ENCODE results near the gene PLCB4.

The PLCB4 gene

DNA sequence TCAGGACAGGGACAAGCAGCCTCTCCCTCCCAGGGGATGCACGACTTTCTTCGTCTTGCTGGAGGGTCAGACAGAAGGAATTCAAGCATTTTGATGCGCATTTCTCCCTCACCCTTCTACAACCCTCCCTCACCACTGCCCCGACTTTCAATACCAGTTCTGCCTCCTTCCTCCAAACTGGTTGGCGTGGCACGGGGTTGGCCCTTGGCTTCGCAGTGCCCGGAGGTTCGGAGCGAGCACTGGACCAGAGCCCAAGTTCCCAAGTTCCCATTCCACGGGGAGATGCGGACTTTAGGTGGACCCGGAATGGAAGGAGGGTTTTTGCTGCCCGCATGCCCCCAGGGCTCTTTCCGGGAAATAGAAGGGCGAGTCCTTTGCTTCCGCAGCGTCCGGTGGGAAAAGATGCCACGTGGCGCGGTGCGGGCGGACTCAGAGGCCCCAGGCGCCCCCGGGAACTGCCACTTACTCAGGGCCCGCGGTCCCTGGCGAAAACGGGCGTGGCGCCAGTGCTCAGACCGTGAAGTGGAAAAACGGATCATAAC is 437.5 kb downstream of the PLCB4 start:
- peak; percentile 76 to 86 (median 79) for DNase-seq

DNA sequence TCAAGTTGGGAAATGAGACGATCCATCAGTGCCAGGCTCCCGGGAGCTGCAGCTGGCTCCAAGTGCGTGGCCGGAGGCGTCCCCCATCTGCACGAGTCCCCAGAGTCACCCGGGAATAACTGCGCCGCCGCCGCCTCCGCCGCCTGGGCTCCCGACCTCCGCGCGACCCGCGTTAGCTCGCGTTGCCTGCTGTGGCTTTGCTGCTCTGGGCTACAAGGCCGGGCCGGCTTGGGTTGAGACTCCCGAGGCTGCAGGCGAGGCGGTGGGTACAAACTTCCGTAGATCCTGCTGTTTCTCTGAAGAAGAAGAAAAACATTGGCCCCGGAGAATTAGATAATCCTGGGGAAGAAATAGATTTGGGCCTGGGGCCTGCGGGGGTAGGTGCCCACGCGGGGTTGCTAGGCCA is 438.1 kb downstream of the PLCB4 start:
- DNase-seq: peak in 1 of 3 donors; percentile 47

DNA sequence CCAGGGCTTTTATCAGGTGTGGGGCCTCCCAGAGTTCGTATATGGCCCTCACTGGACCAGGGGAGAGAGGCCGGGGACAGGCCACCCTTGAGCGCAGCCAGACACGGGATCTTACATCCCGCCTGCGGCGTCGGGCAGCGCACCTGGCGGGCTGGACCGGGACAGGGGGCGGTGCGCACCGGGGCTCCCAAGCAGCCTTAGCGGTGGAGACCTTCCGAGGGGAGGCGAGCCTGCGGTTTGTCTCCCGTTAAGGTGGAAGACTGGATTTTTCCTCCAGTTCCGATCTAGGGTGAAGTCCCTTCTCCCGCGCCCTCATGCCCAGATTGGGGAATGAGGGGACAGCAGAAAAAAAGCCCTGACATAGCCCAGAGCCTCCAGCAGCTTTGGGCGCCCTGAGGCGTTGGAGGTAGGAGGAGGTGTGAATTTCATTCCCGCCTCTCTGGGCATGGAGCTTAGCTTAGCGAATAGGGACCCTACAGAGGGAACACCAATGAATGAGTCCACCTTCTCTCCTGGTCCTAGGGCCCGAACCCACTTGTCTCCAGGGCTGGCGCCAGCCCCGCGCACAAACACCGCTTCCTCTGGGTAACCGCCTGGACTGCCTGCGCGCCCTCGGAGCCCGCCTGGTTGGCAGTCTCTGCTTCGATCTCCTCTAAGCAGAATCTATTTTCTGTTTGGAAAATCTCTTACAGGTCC is 438.8 kb downstream of the PLCB4 start:
- peak in 1 of 3 donors; percentile 25 for DNase-seq

DNA sequence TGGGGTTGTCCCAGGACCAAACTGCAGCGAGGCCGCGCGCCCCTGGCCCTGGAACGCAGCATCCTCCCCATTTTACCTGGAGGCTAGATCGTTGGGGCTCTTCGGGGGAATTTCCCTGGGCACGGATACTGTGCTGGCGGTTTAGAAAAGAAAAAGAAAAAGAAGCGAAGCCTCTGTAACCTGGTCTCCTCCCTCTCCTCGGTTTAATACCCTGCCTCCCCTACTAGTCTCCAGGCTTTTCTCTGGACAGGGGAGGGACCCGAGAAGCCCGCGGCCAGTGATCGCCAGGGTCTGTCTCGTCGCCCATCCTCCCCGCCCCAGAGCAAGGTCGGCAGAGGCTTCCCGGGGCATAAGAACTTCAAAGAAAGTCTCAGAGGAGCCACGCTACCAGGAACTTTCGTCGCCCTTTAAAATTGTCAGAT is 439.4 kb downstream of the PLCB4 start:
- DNase-seq: no peak

DNA sequence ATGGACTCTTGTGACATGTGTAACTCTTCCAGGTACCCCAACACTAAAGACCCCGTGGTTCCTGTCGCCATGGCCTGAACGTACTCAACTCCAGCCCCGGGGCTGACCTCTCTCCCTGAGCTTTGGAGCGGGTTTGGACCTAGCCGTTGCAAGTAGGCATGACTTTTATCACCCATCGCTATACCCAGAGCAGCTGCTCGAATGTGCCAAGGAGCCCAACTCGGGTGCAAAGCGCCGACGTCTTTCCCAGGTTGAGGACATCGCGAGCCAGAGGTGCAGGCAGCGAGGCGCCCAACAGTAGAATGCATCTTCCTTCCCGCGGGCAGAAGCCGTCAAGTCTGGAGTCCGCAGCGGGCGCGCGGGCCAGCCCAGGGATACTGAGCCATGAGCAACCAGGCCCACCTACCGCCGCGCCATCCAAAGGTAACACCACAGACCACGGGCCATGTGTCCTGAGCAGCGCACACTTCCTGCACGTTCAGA is 439.9 kb downstream of the PLCB4 start:
- peak in 1 of 3 donors; percentile 26 for DNase-seq

DNA sequence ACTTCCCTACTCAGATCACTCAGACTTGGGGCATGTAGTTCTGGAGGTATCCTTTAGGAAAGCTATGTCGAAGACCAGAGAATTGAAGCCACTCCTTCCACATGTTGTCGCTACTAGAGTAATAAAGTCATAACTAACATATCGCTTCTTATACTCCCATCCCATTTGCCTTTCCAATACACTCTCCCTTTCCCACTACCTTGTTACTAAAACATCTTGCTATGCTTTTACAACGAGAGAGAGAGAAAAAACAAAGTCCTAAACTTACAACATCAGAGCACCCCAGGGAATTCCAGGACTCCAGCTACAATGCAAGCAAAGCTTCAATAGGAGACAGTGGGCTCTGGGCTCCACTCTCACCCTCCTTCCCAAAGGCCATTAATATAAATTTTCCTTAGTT is 440.4 kb downstream of the PLCB4 start:
- no peak for DNase-seq

DNA sequence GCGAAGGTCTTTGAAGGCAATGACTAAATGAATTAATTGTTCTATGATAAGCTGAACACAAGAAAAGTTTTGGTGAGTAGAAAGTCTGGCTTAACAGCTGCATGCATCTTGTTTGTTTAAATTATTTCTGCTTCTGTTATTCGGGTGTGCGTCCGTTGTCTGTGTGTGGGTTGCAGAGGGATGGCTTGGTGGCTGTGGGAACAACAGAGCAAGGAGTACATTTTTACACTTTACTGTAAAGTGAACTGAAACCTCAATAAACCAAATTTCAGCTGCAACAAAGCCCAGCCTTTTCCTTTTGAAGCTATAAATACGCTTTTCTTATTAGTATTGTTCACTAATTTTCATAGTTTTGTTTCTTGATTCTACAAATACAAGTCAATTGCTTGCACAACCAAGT is 442.0 kb downstream of the PLCB4 start:
- no peak for DNase-seq

DNA sequence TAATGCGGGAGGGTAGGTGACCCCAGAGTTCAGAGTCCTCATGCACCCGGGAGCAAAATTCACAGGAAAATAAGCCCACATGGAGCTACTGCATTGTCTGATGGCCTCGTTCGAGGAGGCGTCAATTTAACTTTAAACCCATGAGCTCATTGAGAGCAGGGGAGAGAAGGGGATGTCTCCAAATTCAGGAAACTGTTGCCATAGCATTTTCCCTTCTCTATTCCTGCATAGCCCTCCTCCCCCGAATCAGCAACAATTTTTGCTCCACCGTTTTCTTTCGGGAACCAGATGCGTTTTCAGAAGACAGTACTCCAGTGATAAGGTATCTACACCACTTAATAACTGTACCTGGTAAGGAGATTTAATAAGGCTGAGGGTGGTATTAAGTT is 445.2 kb downstream of the PLCB4 start:
- DNase-seq: no peak

DNA sequence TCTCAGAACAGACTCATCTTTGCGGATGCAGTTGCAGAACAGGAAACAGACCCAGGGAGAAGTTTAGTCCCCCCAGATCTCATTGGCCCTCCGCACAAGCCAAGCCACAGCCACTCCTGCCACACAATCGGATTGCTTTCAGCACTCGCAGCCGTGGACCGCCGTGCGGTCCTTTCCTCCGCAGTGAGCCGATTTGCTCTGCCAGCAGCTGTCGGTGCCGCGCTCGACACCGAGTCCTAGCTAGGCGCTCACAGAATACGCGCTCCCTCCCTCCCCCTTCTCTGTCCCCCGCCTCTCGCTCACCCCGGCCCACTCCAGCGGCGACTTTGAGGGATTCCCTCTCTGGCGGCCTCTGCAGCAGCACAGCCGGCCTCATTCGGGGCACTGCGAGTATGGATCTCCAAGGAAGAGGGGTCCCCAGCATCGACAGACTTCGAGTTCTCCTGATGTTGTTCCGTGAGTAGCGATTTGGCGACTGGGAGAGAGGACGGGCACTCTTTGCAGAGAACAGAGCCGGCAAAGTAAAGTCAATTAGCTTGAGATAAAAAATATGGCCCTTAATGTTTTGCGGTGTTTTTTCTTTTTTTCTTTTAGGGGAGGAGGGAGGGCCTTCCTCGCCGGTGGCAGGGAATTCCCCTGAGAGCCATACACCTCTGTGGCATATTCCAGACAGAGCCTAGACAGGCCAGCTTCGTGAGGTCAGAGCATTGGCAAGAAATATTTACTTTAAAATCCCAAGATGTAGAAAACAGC is 445.8 kb downstream of the PLCB4 start, which contains the start of gene LAMP5:
TSS of gene LAMP5 (plus strand) at position 130 of the 753 bp plus-strand sequence. CDS start at position 393, 263 bp downstream.
- peak in 2 of 3 donors; percentile 47 to 62 for DNase-seq

DNA sequence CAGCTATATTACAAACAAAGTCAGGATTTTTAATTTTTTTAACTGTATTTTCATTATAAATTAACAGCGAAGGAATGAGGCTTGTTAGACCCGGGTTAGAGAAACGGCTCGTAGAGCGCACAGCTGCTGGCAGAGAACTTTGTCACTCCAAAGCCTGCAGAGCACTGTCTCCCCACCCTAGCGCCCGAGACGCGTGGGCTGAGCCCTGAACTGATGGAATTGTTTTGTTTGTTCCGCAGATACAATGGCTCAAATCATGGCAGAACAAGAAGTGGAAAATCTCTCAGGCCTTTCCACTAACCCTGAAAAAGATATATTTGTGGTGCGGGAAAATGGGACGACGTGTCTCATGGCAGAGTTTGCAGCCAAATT is 446.3 kb downstream of the PLCB4 start:
- DNase-seq: peak in 1 of 3 donors; percentile 39

DNA sequence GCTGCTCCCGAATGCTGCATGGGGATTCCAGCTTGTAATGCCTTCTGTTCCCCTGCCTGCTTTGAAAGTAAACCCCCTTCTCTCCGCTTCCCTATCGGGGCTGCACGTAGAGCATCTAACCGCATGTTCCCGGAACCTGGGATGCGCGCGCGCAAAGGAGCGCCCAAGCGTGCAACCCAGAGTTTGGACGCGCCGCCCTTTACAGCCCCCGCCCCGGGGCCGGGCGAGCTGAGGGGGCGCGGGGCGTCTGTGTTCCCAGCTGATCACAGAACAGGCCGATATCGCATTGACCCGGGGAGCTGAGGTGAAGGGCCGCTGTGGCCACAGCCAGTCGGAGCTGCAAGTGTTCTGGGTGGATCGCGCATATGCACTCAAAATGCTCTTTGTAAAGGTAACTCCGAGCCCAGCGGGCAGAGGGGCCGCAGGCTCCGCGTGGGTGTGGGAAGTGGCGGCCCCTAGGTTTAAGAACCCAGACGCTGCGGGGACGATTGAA is 446.9 kb downstream of the PLCB4 start:
- DNase-seq: peak in 2 of 3 donors; percentile 45 to 46

DNA sequence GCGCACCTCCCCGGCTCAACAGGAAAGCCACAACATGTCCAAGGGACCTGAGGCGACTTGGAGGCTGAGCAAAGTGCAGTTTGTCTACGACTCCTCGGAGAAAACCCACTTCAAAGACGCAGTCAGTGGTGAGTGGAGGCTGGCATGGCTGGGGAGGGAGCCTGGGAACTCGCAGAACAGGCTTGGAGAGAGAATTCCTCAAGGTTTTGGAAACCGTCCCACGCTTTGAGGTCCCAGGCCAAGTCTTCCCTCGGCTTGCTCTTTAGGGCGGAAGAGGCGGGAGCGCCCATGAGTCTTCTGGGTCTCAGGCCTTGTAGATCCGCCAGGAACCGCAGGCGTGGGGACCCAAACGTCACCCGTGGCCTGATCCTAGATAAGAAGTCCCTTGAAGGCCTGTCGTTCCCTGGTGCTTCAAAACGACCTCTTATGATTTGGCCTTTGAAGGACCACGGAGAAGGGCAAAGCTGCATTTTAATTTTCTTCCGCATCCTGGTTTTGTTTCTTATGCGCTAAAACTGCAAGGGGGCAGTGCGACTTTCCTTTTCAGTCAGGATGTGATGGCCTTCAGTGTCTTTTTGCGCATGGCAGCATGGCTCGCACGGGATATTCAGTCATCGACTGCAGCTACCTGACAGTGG is 447.5 kb downstream of the PLCB4 start:
- DNase-seq: peak in 2 of 3 donors; percentile 39 to 47

DNA sequence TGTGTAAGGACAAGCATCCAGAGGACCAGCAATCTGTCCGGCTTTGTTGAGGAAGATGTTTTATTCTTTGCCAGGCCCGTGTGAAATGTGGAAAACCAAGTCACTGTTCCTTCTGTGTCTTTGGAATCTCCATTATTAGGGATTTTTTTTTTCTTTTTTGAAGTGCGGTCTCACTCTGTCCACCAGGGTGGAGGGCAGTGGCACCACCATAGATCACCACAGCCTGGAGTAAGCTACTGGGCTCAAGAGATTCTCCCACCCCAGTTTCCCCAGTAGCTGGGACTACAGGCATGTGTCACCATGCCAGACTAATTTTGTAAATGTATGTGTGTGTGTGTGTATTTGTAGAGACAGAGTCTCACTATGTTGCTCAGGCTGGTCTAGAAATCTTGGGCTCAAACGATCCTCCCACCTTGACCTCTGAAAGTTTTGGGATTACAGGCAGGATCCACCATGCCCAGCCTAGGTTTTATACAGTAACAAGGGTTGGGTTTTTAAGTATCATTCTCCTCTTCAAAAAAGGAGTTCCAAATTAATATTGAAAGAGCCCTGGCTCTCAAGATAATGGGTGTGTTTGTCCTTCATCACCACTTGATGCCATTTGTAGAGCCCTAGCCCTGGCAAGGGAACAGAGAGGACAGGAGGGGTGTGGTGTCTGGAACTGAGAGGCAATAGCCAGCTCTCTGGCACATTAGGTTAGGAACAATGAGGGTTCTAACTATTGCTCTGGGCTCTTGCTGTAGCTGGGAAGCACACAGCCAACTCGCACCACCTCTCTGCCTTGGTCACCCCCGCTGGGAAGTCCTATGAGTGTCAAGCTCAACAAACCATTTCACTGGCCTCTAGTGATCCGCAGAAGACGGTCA is 448.6 kb downstream of the PLCB4 start:
- no peak for DNase-seq

DNA sequence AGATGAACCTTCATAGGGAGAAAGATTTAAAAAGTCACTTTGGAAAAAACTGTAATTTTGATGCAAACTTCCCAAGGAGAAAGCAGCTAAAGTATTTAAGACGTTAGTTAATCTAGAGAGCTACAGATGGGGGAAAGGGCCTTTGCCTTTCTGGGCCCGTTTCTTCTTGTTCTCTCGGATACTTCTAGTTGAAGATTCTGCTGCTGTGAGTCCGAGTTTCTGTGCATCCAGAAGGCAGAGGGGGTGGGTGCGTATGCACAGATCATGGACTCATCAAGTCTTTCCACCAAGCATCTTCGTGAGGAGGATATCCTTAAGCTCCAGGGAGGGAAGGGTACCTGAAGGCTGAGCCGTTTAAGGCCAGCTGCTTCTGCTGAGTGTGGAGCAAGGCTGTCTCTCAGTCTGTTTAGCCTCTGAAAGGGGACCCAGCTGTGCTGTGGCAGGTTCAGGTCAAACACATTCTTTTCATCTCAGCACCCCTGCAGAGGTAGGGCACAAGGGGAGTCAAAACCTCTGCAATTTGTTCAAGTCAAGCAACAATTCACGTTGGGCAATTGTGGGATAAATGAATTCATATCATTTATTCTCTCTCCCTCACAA is 449.8 kb downstream of the PLCB4 start:
- no peak for DNase-seq

DNA sequence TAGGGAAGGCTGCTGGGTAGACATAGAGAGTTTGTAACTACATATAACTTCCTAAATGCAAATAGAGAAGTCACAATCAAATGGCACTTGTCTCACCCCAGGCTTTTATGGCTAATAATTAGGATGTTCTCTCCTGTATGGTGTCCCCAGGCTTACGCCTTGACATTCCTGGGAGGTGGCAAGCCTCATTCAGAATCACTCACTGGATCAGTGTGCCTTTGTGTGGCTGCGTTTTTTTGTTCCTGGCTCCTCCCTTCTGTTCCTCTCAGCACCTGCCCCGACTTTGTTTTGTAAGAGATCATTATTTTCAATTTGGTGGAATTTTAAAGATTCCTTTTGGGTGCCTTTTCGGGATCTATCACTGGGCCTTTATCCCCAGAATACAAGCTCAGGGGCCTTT is 451.2 kb downstream of the PLCB4 start:
- DNase-seq: no peak

DNA sequence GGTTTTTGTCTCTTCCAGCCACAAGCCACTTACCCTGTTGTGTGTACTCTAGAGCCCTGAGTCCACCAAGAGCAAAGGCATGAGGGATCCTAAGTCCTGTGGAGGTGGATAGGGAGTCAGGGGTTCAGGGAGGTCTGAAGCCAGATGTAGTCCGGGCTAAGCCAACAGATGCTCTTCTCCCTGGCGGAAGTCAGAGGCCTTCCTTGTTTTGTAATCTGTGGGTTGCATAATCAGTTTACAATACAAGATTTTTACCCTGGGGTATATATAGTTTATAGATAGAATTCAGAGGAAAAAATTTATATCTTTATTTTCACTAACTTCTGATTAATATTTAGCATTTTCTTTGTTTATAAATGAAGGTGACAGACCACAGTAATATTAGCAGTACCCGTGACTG is 454.7 kb downstream of the PLCB4 start:
- peak in 2 of 3 donors; percentile 53 to 60 for DNase-seq
